ENCODE data around the gene VPS41.
"Not testable (repeated sequence)": the region's sequence is repeated elsewhere in the genome, so short reads cannot be mapped to it uniquely, and the experiment has no call there.

The VPS41 gene

GRCh38 chr7:38908759-38909335 lies at the start of gene VPS41:
Gene VPS41 (minus strand): TSS chr7:38909191. CDS start chr7:38909174, 17 bp downstream.
- in situ Hi-C loops (cut with MboI; ENCODE audit: low sequenced_read_pairs), result no loop called here

- in situ Hi-C loops (cut with MboI; ENCODE audit: low sequenced_read_pairs), result no loop called here
These were observed 46.9 kb upstream of the VPS41 start for GRCh38 chr7:38955892-38956291.

- in situ Hi-C loops (cut with MboI; ENCODE audit: low sequenced_read_pairs), result no loop called here
These were observed 45.0 kb upstream of the VPS41 start for GRCh38 chr7:38953971-38954370.

GRCh38 chr7:38953227-38953626 lies 44.2 kb upstream of the VPS41 start:
- in situ Hi-C loops (cut with MboI; ENCODE audit: low sequenced_read_pairs), result no loop called here

GRCh38 chr7:38951213-38951612 lies 42.2 kb upstream of the VPS41 start:
- in situ Hi-C loops (cut with MboI; ENCODE audit: low sequenced_read_pairs), result no loop called here

GRCh38 chr7:38950309-38950708 lies 41.3 kb upstream of the VPS41 start:
- in situ Hi-C loops (cut with MboI; ENCODE audit: low sequenced_read_pairs), result no loop called here

- in situ Hi-C loops (cut with MboI; ENCODE audit: low sequenced_read_pairs), result not testable (repeated sequence)
These were observed 38.5 kb upstream of the VPS41 start for GRCh38 chr7:38947541-38947940.

GRCh38 chr7:38942431-38943051 lies 33.5 kb upstream of the VPS41 start:
- in situ Hi-C loops (cut with MboI; ENCODE audit: low sequenced_read_pairs), result no loop called here

GRCh38 chr7:38940774-38941173 lies 31.8 kb upstream of the VPS41 start:
- in situ Hi-C loops (cut with MboI; ENCODE audit: low sequenced_read_pairs), result no loop called here

GRCh38 chr7:38938589-38938988 lies 29.6 kb upstream of the VPS41 start:
- in situ Hi-C loops (cut with MboI; ENCODE audit: low sequenced_read_pairs), result no loop called here

GRCh38 chr7:38938001-38938485 lies 29.1 kb upstream of the VPS41 start:
- in situ Hi-C loops (cut with MboI; ENCODE audit: low sequenced_read_pairs), result no loop called here

- in situ Hi-C loops (cut with MboI; ENCODE audit: low sequenced_read_pairs), result no loop called here
These were observed 27.6 kb upstream of the VPS41 start for GRCh38 chr7:38936641-38937040.

- in situ Hi-C loops (cut with MboI; ENCODE audit: low sequenced_read_pairs), result no loop called here
These were observed 25.5 kb upstream of the VPS41 start for GRCh38 chr7:38934536-38934935.

GRCh38 chr7:38934051-38934450 lies 25.1 kb upstream of the VPS41 start:
- in situ Hi-C loops (cut with MboI; ENCODE audit: low sequenced_read_pairs), result no loop called here

GRCh38 chr7:38932509-38933168 lies 23.6 kb upstream of the VPS41 start:
- in situ Hi-C loops (cut with MboI; ENCODE audit: low sequenced_read_pairs), result no loop called here

- in situ Hi-C loops (cut with MboI; ENCODE audit: low sequenced_read_pairs), result no loop called here
These were observed 20.6 kb upstream of the VPS41 start for GRCh38 chr7:38929460-38930171.

- in situ Hi-C loops (cut with MboI; ENCODE audit: low sequenced_read_pairs), result no loop called here
These were observed 19.5 kb upstream of the VPS41 start for GRCh38 chr7:38928506-38928905.

- in situ Hi-C loops (cut with MboI; ENCODE audit: low sequenced_read_pairs), result no loop called here
These were observed 18.8 kb upstream of the VPS41 start for GRCh38 chr7:38927751-38928150.

- in situ Hi-C loops (cut with MboI; ENCODE audit: low sequenced_read_pairs), result no loop called here
These were observed 11.7 kb upstream of the VPS41 start for GRCh38 chr7:38920731-38921130.

- in situ Hi-C loops (cut with MboI; ENCODE audit: low sequenced_read_pairs), result no loop called here
These were observed 7.4 kb upstream of the VPS41 start for GRCh38 chr7:38916396-38916795.

GRCh38 chr7:38909870-38910269 lies 879 bp upstream of the VPS41 start:
- in situ Hi-C loops (cut with MboI; ENCODE audit: low sequenced_read_pairs), result no loop called here

- in situ Hi-C loops (cut with MboI; ENCODE audit: low sequenced_read_pairs), result no loop called here
These were observed 1.2 kb downstream of the VPS41 start for GRCh38 chr7:38907766-38908165.

Data from hTERT RPE-1 (cell line).